Measurements from ENCODE around the gene SPACA4.
"Not testable (repeated sequence)": the region's sequence is repeated elsewhere in the genome, so short reads cannot be mapped to it uniquely, and the experiment has no call there.

The SPACA4 gene, protein sequence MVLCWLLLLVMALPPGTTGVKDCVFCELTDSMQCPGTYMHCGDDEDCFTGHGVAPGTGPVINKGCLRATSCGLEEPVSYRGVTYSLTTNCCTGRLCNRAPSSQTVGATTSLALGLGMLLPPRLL

DNA sequence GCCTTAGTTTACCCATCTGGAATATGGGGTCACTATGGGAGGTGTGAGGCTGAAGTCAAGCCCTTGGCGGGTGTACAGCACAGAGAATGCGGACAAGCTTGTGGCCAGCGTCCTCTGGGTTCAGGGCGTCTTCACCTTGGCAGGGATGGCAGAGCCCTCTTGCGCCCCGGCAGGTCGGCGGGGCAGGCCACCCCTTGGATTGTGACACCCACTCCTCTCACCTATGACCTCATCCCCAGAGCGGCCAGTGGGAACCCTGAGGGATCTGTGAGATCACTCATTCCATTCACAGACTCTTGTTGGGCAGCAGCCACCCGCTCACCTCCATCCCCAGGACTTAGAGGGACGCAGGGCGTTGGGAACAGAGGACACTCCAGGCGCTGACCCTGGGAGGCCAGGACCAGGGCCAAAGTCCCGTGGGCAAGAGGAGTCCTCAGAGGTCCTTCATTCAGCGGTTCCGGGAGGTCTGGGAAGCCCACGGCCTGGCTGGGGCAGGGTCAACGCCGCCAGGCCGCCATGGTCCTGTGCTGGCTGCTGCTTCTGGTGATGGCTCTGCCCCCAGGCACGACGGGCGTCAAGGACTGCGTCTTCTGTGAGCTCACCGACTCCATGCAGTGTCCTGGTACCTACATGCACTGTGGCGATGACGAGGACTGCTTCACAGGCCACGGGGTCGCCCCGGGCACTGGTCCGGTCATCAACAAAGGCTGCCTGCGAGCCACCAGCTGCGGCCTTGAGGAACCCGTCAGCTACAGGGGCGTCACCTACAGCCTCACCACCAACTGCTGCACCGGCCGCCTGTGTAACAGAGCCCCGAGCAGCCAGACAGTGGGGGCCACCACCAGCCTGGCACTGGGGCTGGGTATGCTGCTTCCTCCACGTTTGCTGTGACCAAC lies at the start of gene SPACA4:
Gene SPACA4, plus strand, starts transcription at position 280 of the 896 bp plus-strand sequence. Its CDS starts 237 bp downstream, at position 517.
- DNase-seq (ENCODE audit: low read depth in 2 of 2, low spot score in 1 of 2): no peak

DNA sequence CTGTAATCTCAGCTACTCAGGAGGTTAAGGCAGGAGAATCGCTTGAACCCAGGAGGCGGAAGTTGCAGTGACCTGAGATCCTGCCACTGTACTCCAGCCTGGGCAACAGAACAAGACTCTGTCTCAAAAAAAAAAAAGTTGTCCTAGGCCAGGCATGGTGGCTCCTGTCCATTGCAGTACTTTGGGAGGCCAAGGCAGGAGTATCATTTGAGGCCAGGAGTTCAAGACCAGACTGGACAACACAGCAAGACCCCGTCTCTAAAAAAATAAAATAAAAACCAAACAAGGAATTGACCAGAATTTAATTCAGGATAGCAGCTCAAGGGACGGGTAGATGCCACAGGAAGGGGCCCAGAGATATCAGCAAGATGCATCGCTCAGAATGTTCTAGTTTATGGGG lies 49.7 kb upstream of the SPACA4 start:
- no peak for DNase-seq (ENCODE audit: low read depth in 2 of 2, low spot score in 1 of 2)

- DNase-seq (ENCODE audit: low read depth in 2 of 2, low spot score in 1 of 2): no peak
Observed at GRCh38 chr19:48558018-48558684, 48.4 kb upstream of the SPACA4 start.

DNA sequence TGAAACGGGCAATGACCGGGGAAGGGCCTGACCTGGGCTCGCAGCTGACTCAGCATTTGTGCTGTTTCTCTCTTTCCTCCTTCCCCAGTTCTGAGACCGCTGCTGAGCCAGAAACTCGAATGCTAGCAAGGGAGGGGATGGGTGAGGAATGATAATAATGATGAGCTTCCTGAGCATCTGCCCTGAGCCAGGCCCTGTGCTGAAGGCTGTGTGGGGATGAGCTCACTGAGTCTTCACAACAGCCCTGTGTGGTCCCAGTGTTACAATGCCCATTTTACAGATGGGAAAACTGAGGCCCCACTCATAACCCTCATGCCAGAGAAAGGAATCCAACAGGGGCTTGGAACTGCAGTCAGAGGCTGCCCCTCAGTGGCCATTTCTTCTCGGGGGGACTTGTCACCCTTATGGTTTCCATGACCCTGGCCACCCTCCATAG lies 46.4 kb upstream of the SPACA4 start:
- DNase-seq (ENCODE audit: low read depth in 2 of 2, low spot score in 1 of 2): no peak

GRCh38 chr19:48561412-48561811 lies 45.1 kb upstream of the SPACA4 start:
- no peak for DNase-seq (ENCODE audit: low read depth in 2 of 2, low spot score in 1 of 2)

- no peak for DNase-seq (ENCODE audit: low read depth in 2 of 2, low spot score in 1 of 2)
Observed at GRCh38 chr19:48565090-48565489, 41.5 kb upstream of the SPACA4 start.

GRCh38 chr19:48568345-48568886 lies 38.1 kb upstream of the SPACA4 start:
- no peak for DNase-seq (ENCODE audit: low read depth in 2 of 2, low spot score in 1 of 2)

GRCh38 chr19:48569814-48570213 lies 36.7 kb upstream of the SPACA4 start:
- DNase-seq (ENCODE audit: low read depth in 2 of 2, low spot score in 1 of 2): no peak

- no peak for DNase-seq (ENCODE audit: low read depth in 2 of 2, low spot score in 1 of 2)
Observed at GRCh38 chr19:48571378-48572162, 35.0 kb upstream of the SPACA4 start.

DNA sequence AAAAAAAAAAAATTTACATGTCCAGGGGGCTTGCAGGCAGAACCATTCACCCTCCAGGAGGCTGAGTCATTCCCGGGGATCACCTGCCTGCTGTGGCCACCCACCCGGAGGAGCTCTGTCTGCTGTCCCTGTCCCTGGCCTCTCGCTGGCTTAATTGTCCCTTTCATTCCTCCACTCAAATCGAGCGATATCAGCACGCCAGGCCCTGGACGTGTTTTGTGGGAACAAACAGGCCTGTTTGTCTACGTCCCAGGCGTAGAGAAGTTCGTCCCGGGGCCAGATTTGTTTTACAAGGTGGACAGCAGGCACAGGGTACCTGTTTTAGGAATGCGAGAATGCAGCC lies 33.4 kb upstream of the SPACA4 start:
- DNase-seq (ENCODE audit: low read depth in 2 of 2, low spot score in 1 of 2): no peak

GRCh38 chr19:48575931-48576622 lies 30.5 kb upstream of the SPACA4 start:
- no peak for DNase-seq (ENCODE audit: low read depth in 2 of 2, low spot score in 1 of 2)

DNA sequence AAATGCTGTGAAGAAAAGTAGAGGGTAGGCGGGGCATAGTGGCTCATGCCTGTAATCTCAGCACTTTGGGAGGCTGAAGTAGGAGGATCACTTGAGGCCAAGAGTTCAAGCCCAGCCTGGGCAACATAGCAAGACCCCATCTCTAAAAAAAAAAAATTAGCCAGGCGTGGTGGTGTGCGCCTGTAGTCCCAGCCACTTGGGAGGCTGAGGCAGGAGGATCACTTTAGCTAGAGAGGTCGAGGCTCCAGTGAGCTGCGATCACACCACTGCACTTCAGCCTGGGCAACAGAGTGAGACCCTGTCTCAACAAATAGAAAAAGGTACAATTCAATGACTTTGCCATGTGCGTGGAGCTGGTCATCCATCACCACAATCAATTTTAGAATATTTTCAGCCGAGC lies 28.6 kb upstream of the SPACA4 start:
- DNase-seq (ENCODE audit: low read depth in 2 of 2, low spot score in 1 of 2): not testable (repeated sequence)

GRCh38 chr19:48578891-48579290 lies 27.7 kb upstream of the SPACA4 start:
- no peak for DNase-seq (ENCODE audit: low read depth in 2 of 2, low spot score in 1 of 2)

GRCh38 chr19:48582168-48582567 lies 24.4 kb upstream of the SPACA4 start:
- no peak for DNase-seq (ENCODE audit: low read depth in 2 of 2, low spot score in 1 of 2)

DNA sequence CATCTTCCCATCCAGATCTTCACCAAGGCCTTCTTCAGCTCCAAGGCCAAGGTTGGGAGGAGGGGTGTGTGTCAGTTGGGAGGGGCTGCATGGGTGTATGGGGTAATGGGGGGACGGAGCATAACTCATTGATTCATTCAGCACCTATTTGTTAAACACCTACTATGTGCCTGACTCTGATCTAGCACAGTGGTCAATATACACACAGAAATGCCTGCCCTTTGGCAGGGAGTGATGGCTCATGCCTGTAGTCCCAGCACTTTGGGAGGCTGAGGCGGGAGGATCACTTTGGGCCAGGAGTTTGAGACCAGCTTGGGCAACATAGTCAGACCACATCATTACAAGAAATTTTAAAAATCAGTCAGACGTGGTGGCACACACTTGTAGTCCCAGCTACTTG lies 19.2 kb upstream of the SPACA4 start:
- no peak for DNase-seq (ENCODE audit: low read depth in 2 of 2, low spot score in 1 of 2)

GRCh38 chr19:48588670-48589401 lies 17.7 kb upstream of the SPACA4 start:
- DNase-seq (ENCODE audit: low read depth in 2 of 2, low spot score in 1 of 2): peak; percentile 68 to 81

DNA sequence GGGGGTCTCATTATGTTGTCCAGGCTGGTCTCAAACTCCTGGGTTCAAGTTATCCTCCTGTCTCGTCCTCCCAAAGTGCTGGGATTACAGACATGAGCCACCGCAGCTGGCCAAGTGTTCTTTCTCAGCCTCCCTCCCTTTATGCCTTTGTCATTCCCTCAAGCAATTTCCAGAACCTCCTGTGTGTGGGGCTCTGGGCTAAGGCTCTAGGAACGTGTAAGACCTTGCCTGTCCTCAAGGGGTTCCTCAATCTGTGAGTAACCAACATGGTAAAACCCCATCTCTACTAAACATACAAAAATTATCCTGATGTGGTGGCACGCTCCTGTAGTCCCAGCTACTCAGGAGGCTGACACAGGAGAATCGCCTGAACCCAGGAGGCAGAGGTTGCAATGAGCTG lies 15.5 kb upstream of the SPACA4 start:
- no peak for DNase-seq (ENCODE audit: low read depth in 2 of 2, low spot score in 1 of 2)

DNA sequence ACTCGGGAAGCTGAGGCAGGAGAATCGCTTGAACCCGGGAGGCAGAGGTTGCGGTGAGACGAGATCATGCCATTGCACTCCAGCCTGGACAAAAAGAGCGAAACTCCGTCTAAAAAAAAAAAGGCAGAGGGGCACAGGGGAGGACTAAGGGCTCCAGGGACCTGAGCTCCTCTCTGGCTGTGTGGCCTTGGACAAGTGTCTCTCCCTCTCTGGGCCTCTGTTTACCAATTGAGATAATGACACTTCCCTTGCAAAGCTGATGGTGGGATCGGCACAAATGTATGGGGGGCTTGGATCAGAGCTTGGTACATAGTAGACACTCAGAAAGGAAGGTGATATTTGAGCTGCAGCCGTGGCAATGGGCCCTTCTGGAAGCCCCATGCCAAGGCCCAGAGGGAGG lies 11.4 kb upstream of the SPACA4 start:
- DNase-seq (ENCODE audit: low read depth in 2 of 2, low spot score in 1 of 2): no peak

- no peak for DNase-seq (ENCODE audit: low read depth in 2 of 2, low spot score in 1 of 2)
Observed at GRCh38 chr19:48595833-48596232, 10.7 kb upstream of the SPACA4 start.

DNA sequence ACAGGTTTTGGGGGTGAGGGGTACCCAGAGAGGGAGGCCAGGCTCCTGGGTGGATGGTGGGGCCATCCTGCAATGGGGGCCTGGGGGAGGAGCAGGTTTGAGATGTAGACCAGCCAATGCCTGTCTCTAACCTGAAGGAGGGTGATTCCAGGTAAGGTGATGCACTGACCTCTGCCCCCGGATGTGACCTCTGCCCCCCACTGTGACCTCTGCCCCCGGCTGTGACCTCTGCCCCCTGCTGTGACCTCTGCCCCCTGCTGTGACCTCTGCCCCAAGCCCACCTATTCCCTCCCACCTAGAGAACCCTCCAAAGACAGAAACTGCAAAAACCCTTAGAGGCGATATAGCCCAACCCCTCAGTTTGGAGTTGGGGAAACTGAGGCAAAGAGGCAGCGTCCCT lies 10.3 kb upstream of the SPACA4 start:
- no peak for DNase-seq (ENCODE audit: low read depth in 2 of 2, low spot score in 1 of 2)
